Transverse colon (tissue), 4 donors: ENCODE data around the gene SIK3. TPM values are rescaled to one million over a fixed set of nuclear protein-coding genes. Genes with fewer than 3 reads are reported as not detected.

Experiments used
- DNase-seq: peaks from one replicate; pipeline ENCODE4 v3.0.0-alpha.2; 2019
- H3K27ac ChIP-seq, 4 donors: fragments of 200-600 bp; sonication (generic); 2 replicates each; pipeline ENCODE4 v1.5.1; 2016 to 2018; ENCODE audit warnings: inconsistent platforms in 4 of 4
- H3K27me3 ChIP-seq: fragments of 200-600 bp; sonication (generic); 2 replicates; pipeline ENCODE4 v1.5.1; 2017; ENCODE audit warnings: inconsistent platforms
- H3K36me3 ChIP-seq, 4 donors: fragments of 200-600 bp; sonication (generic); 2 replicates each; pipeline ENCODE4 v1.5.1; 2017 to 2019; ENCODE audit warnings: inconsistent platforms in 4 of 4
- H3K4me1 ChIP-seq, 4 donors: fragments of 200-600 bp; sonication (generic); 2 replicates each; pipeline ENCODE4 v1.5.1; 2017 to 2020; ENCODE audit warnings: inconsistent platforms in 4 of 4
- H3K4me3 ChIP-seq, 4 donors: fragments of 200-600 bp; sonication (generic); 1 replicate in 1 of 4; 2 replicates in 3 of 4; pipeline versions ENCODE4 v1.5.1 to v1.6.1; 2017 to 2019; ENCODE audit warnings: inconsistent platforms in 4 of 4
- H3K9me3 ChIP-seq, 2 donors: fragments of 200-600 bp; sonication (generic); 2 replicates each; pipeline ENCODE4 v1.5.1; 2017 to 2019; ENCODE audit warnings: inconsistent platforms in 2 of 2
- CTCF ChIP-seq, 5 experiments: fragments of 200-600 bp in 3 of 5; fragments of 450-650 bp in 2 of 5; sonication (generic) in 3 of 5; IDR thresholded peaks; 1 replicate in 2 of 5; 2 replicates in 3 of 5; pipeline ENCODE4 v1.5.1; 2016 to 2017; ENCODE audit warnings: antibody characterized with exemption in 5 of 5, inconsistent platforms in 3 of 5, mild to moderate bottlenecking in 2 of 5, moderate library complexity in 1 of 5
- EP300 ChIP-seq: sonication (generic); formaldehyde crosslinking; IDR thresholded peaks from one replicate; pipeline ENCODE4 v1.6.1; 2017; ENCODE audit warnings: antibody characterized with exemption, low read depth
- POLR2A ChIP-seq: fragments of 450-650 bp; IDR thresholded peaks from one replicate; pipeline ENCODE4 v1.6.1; 2016; ENCODE audit warnings: antibody characterized with exemption, mild to moderate bottlenecking, moderate library complexity
- POLR2AphosphoS5 ChIP-seq, 3 donors: sonication (generic); formaldehyde crosslinking; IDR thresholded peaks; one replicate each; pipeline ENCODE4 v1.6.1; 2016; ENCODE audit warnings: antibody characterized with exemption in 3 of 3
- WGBS, 2 donors: methylation state at CpG; one replicate each; pipeline ENCODE4 v1.1.5; 2018; ENCODE audit warnings: low coverage in 1 of 2; 5-methylcytosine and 5-hydroxymethylcytosine counted together
- in situ Hi-C, 4 donors: fragments of 200-750 bp; cut with MboI; loops; one replicate each; pipeline versions ENCODE4 v1.15.0 to v1.15.1; 2017; ENCODE audit warnings: low sequenced_read_pairs in 3 of 4, low pct_ligation_motif_present in 1 of 4, low pct_unique_long_range_greater_than_20kb in 1 of 4
- intact Hi-C: fragments of 100-400 bp; cut with DNase I; formaldehyde crosslinking; loops from one replicate; pipeline ENCODE4 v1.15.1; 2023; ENCODE audit warnings: low total_unique reads
- total RNA-seq, 4 donors: library from RNA; depleted of rRNA; stranded (reverse); fragments of >200 nt; gene quantifications; one replicate each; pipeline ENCODE4 v1.1.0, GENCODE V29; 2016

The SIK3 gene
- total RNA-seq, 4 donors from 2014 or later = 35.6 to 68.6 (median 38.9) TPM

GRCh38 chr11:116936754-116937446 lies 161.3 kb downstream of the SIK3 start:
- DNase-seq = no peak
- intact Hi-C loops (no loop called here), in situ Hi-C loops (no loop called here)
- Histone ChIP-seq H3K36me3 (peaks cover 0 to 2% (median 0%) of the 10 kb centered on the region in 4 donors), H3K4me3 (no peak overlapping the region), H3K9me3 (no peaks in the 10 kb centered on the region), H3K4me1 (peaks cover 0 to 7% (median 3%) of the 10 kb centered on the region in 4 donors), H3K27me3 (no peaks in the 10 kb centered on the region), H3K27ac (no peak overlapping the region)
- WGBS, 2 donors = 92 to 97% methylated on average over 2 to 3 of the region's 3 CpGs
- no peak for TF ChIP-seq EP300
- no peak for TF ChIP-seq POLR2A
- no peak for TF ChIP-seq CTCF (IDR thresholded peaks at IDR 0.05)
- no peak for TF ChIP-seq POLR2AphosphoS5 (IDR thresholded peaks at IDR 0.05)

GRCh38 chr11:116935514-116935913 lies 162.7 kb downstream of the SIK3 start:
- Histone ChIP-seq H3K27ac (no peak overlapping the region), H3K27me3 (no peaks in the 10 kb centered on the region), H3K4me3 (no peak overlapping the region), H3K4me1 (peaks cover 5 to 21% (median 13%) of the 10 kb centered on the region in 4 donors), H3K9me3 (no peaks in the 10 kb centered on the region), H3K36me3 (peaks cover 0 to 2% (median 0%) of the 10 kb centered on the region in 4 donors)
- intact Hi-C loops = no loop called here
- in situ Hi-C loops = no loop called here
- no peak for TF ChIP-seq POLR2AphosphoS5 (IDR thresholded peaks at IDR 0.05)
- TF ChIP-seq EP300 = no peak
- TF ChIP-seq CTCF (IDR thresholded peaks at IDR 0.05) = no peak
- TF ChIP-seq POLR2A = no peak
- 100% methylated on average over 1 of the region's 1 CpG for WGBS, 2 donors
- DNase-seq = no peak

GRCh38 chr11:116935089-116935488 lies 163.1 kb downstream of the SIK3 start:
- TF ChIP-seq CTCF (IDR thresholded peaks at IDR 0.05) = no peak
- no peak for TF ChIP-seq EP300
- no peak for TF ChIP-seq POLR2AphosphoS5 (IDR thresholded peaks at IDR 0.05)
- TF ChIP-seq POLR2A = no peak
- Histone ChIP-seq H3K9me3 (no peaks in the 10 kb centered on the region), H3K4me3 (no peak overlapping the region), H3K36me3 (peaks cover 0 to 2% (median 0%) of the 10 kb centered on the region in 4 donors), H3K4me1 (peaks cover 5 to 24% (median 15%) of the 10 kb centered on the region in 4 donors), H3K27me3 (no peaks in the 10 kb centered on the region), H3K27ac (no peak overlapping the region)
- intact Hi-C loops (no loop called here), in situ Hi-C loops (no loop called here)
- no peak for DNase-seq
- 100% methylated on average over 1 of the region's 1 CpG for WGBS, 2 donors

GRCh38 chr11:116933961-116934360 lies 164.3 kb downstream of the SIK3 start:
- Histone ChIP-seq H3K27ac (no peak overlapping the region), H3K4me3 (no peak overlapping the region), H3K9me3 (no peaks in the 10 kb centered on the region), H3K4me1 (peaks cover 11 to 34% (median 24%) of the 10 kb centered on the region in 4 donors), H3K27me3 (no peaks in the 10 kb centered on the region), H3K36me3 (peaks cover 0 to 2% (median 0%) of the 10 kb centered on the region in 4 donors)
- intact Hi-C loops = no loop called here
- no peak for TF ChIP-seq POLR2AphosphoS5 (IDR thresholded peaks at IDR 0.05)
- TF ChIP-seq CTCF (IDR thresholded peaks at IDR 0.05) = no peak
- TF ChIP-seq POLR2A = no peak
- no peak for TF ChIP-seq EP300
- 98% methylated on average over 3 of the region's 3 CpGs; no CpG with 5 or more reads in 1 of the 2 donors for WGBS, 2 donors
- DNase-seq = no peak
- in situ Hi-C loops = no loop called here
